ENCODE results near the gene CCM2L. TPM values are rescaled to one million over a fixed set of nuclear protein-coding genes. Genes with fewer than 3 reads are reported as not detected.

Gene CCM2L
- polyA plus RNA-seq, 1 of the 3 experiments (the other 2 are of a cell fraction): not detected

GRCh38 chr20:31969991-31970390 is 40.2 kb upstream of the CCM2L start (continued):
- TF ChIP-seq, protein P1, sequence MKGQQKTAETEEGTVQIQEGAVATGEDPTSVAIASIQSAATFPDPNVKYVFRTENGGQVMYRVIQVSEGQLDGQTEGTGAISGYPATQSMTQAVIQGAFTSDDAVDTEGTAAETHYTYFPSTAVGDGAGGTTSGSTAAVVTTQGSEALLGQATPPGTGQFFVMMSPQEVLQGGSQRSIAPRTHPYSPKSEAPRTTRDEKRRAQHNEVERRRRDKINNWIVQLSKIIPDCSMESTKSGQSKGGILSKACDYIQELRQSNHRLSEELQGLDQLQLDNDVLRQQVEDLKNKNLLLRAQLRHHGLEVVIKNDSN (IDR thresholded peaks at IDR 0.05; ENCODE audit: borderline replicate concordance, low read depth): no peak
- TF ChIP-seq EP300 (IDR thresholded peaks at IDR 0.05; ENCODE audit: borderline replicate concordance in 1 of 2, low read depth in 1 of 2, low read length in 1 of 2): no peak
- TF ChIP-seq FOXM1 (IDR thresholded peaks at IDR 0.05; ENCODE audit: low read depth): no peak
- TF ChIP-seq NFIC (IDR thresholded peaks at IDR 0.05; ENCODE audit: borderline replicate concordance): no peak
- TF ChIP-seq MAX (IDR thresholded peaks at IDR 0.05; ENCODE audit: low read depth): no peak
- no peak for TF ChIP-seq RAD21 (IDR thresholded peaks at IDR 0.05; ENCODE audit: low read length)
- no peak for TF ChIP-seq SIN3A (IDR thresholded peaks at IDR 0.05; ENCODE audit: borderline replicate concordance, low read depth, low read length)

- no peak overlapping the region for H3K4me2 ChIP-seq
- no peak for DNase-seq
- H3K36me3 ChIP-seq (replicated peaks in 1 of 2; ENCODE audit: control insufficient read depth in 1 of 2, insufficient read depth in 2 of 2, low read length in 1 of 2): no peaks in the 10 kb centered on the region
- no peak overlapping the region for H3K4me3 ChIP-seq (ENCODE audit: low read depth in 2 of 2, low read length in 1 of 2)
- ChIA-PET POLR2A (no interaction called here), CTCF (interaction anchor here (0.7 to 4.0 kb wide), 5 partner anchors 12 to 149 kb away, joined by 3 to 17 read pairs (median 9); partner anchors contain the start of gene PDRG1)
- no peaks in the 10 kb centered on the region for H3K79me2 ChIP-seq (ENCODE audit: insufficient read depth)
- H3K9me3 ChIP-seq: no peaks in the 10 kb centered on the region
- peaks cover 0 to 9% of the 10 kb centered on the region in 2 experiments; a peak in 2 of 4 replicates for H3K4me1 ChIP-seq (ENCODE audit: control insufficient read depth in 1 of 2, insufficient read depth in 2 of 2, low read depth in 1 of 2, low read length in 1 of 2)
- no peaks in the 10 kb centered on the region for H3F3A ChIP-seq (replicated peaks; ENCODE audit: insufficient read depth)
- H3K9ac ChIP-seq: no peak overlapping the region
- H2AFZ ChIP-seq (ENCODE audit: low read depth): no peak overlapping the region
- H3K27ac ChIP-seq (ENCODE audit: low read depth in 2 of 2, low read length in 1 of 2): no peak overlapping the region
- H3K9me2 ChIP-seq: no peaks in the 10 kb centered on the region
- no peaks in the 10 kb centered on the region for H4K20me1 ChIP-seq (ENCODE audit: insufficient read depth)
- peaks cover 18% of the 10 kb centered on the region for H3K27me3 ChIP-seq (ENCODE audit: insufficient read depth)
- 15% methylated on average over 4 of the region's 4 CpGs for WGBS (ENCODE audit: low lambda C conversion rate)
- TF ChIP-seq YY1 (IDR thresholded peaks at IDR 0.05; ENCODE audit: low read depth): no peak
- TF ChIP-seq ELF1 (IDR thresholded peaks at IDR 0.05): no peak
- no peak for TF ChIP-seq MEF2A (IDR thresholded peaks at IDR 0.05; ENCODE audit: borderline replicate concordance, low read depth)
- TF ChIP-seq MXI1 (IDR thresholded peaks at IDR 0.05; ENCODE audit: low read depth, low read length): no peak
- no peak for TF ChIP-seq EZH2phosphoT487 (IDR thresholded peaks at IDR 0.05; ENCODE audit: borderline replicate concordance, low read depth)
- TF ChIP-seq, protein P2, sequence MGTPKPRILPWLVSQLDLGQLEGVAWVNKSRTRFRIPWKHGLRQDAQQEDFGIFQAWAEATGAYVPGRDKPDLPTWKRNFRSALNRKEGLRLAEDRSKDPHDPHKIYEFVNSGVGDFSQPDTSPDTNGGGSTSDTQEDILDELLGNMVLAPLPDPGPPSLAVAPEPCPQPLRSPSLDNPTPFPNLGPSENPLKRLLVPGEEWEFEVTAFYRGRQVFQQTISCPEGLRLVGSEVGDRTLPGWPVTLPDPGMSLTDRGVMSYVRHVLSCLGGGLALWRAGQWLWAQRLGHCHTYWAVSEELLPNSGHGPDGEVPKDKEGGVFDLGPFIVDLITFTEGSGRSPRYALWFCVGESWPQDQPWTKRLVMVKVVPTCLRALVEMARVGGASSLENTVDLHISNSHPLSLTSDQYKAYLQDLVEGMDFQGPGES (IDR thresholded peaks at IDR 0.05; ENCODE audit: low read depth, low read length): no peak
- TF ChIP-seq FOXM1 (IDR thresholded peaks at IDR 0.05; ENCODE audit: low read depth): no peak
- TF ChIP-seq ZBTB33 (IDR thresholded peaks at IDR 0.05; ENCODE audit: borderline replicate concordance, low read depth): no peak
- no peak for TF ChIP-seq JUND (IDR thresholded peaks at IDR 0.05)
- TF ChIP-seq, protein P3, sequence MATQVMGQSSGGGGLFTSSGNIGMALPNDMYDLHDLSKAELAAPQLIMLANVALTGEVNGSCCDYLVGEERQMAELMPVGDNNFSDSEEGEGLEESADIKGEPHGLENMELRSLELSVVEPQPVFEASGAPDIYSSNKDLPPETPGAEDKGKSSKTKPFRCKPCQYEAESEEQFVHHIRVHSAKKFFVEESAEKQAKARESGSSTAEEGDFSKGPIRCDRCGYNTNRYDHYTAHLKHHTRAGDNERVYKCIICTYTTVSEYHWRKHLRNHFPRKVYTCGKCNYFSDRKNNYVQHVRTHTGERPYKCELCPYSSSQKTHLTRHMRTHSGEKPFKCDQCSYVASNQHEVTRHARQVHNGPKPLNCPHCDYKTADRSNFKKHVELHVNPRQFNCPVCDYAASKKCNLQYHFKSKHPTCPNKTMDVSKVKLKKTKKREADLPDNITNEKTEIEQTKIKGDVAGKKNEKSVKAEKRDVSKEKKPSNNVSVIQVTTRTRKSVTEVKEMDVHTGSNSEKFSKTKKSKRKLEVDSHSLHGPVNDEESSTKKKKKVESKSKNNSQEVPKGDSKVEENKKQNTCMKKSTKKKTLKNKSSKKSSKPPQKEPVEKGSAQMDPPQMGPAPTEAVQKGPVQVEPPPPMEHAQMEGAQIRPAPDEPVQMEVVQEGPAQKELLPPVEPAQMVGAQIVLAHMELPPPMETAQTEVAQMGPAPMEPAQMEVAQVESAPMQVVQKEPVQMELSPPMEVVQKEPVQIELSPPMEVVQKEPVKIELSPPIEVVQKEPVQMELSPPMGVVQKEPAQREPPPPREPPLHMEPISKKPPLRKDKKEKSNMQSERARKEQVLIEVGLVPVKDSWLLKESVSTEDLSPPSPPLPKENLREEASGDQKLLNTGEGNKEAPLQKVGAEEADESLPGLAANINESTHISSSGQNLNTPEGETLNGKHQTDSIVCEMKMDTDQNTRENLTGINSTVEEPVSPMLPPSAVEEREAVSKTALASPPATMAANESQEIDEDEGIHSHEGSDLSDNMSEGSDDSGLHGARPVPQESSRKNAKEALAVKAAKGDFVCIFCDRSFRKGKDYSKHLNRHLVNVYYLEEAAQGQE (IDR thresholded peaks at IDR 0.05; ENCODE audit: low read depth, low read length): no peak
- no peak for TF ChIP-seq TCF12 (IDR thresholded peaks at IDR 0.05)
- TF ChIP-seq, protein P1 (IDR thresholded peaks at IDR 0.05; ENCODE audit: borderline replicate concordance, low read depth): no peak
- no peak for TF ChIP-seq EP300 (IDR thresholded peaks at IDR 0.05; ENCODE audit: borderline replicate concordance in 1 of 2, low read depth in 1 of 2, low read length in 1 of 2)
- TF ChIP-seq, protein P4, sequence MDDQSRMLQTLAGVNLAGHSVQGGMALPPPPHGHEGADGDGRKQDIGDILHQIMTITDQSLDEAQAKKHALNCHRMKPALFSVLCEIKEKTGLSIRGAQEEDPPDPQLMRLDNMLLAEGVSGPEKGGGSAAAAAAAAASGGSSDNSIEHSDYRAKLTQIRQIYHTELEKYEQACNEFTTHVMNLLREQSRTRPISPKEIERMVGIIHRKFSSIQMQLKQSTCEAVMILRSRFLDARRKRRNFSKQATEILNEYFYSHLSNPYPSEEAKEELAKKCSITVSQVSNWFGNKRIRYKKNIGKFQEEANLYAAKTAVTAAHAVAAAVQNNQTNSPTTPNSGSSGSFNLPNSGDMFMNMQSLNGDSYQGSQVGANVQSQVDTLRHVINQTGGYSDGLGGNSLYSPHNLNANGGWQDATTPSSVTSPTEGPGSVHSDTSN (IDR thresholded peaks at IDR 0.05): no peak
- TF ChIP-seq GABPA (IDR thresholded peaks at IDR 0.05; ENCODE audit: low read depth): no peak
- TF ChIP-seq SMC3 (IDR thresholded peaks at IDR 0.05; ENCODE audit: low read depth, low read length): no peak
- TF ChIP-seq RFX5 (IDR thresholded peaks at IDR 0.05; ENCODE audit: low read length): no peak
- no peak for TF ChIP-seq TAF1 (IDR thresholded peaks at IDR 0.05; ENCODE audit: borderline replicate concordance, low read depth, low read length)
- TF ChIP-seq POLR2AphosphoS5 (IDR thresholded peaks at IDR 0.05; ENCODE audit: low read depth, low read length): no peak
Observed at GRCh38 chr20:31972471-31973021, 37.7 kb upstream of the CCM2L start.

Measured in SK-N-SH (cell line).